Pancreas (tissue), 10 donors: ENCODE data around the gene POT1. TPM values are rescaled to one million over a fixed set of nuclear protein-coding genes. Genes with fewer than 3 reads are reported as not detected.

Experiments used
- ATAC-seq, 4 donors: fragments of 200-7000 bp; cut with Tn5 transposase; one replicate each; pipeline versions ENCODE4 v1.8.0 to v1.9.1; 2020; ENCODE audit warnings: mild to moderate bottlenecking in 4 of 4, moderate library complexity in 4 of 4
- DNase-seq, 6 donors: peaks; one replicate each; pipeline ENCODE4 v3.0.0-alpha.2; 2020
- FAIRE-seq: peaks from 2 replicates; lab custom pipeline; 2012; peaks lifted over from hg19 to GRCh38; lab: Jason Lieb, UNC
- H3K27ac ChIP-seq, 4 donors: fragments of 200-600 bp; sonication (generic); 1 replicate in 3 of 4; 2 replicates in 1 of 4; pipeline versions ENCODE4 v1.5.0 to v1.8.0; 2020
- H3K27me3 ChIP-seq, 4 donors: fragments of 200-600 bp; one replicate each; pipeline ENCODE4 v1.8.0; 2021
- H3K36me3 ChIP-seq, 3 donors: fragments of 200-600 bp; sonication (generic) in 1 of 3; one replicate each; pipeline versions ENCODE4 v1.5.0 to v1.8.0; 2020 to 2021
- H3K4me1 ChIP-seq, 3 donors: fragments of 200-600 bp; one replicate each; pipeline ENCODE4 v1.8.0; 2021
- H3K4me3 ChIP-seq, 4 donors: fragments of 200-600 bp; sonication (generic) in 2 of 4; one replicate each; pipeline versions ENCODE4 v1.5.0 to v1.8.0; 2020 to 2021
- H3K9me3 ChIP-seq, 4 donors: fragments of 200-600 bp; one replicate each; pipeline ENCODE4 v1.8.0; 2021
- CTCF ChIP-seq, 4 donors: fragments of 200-600 bp; sonication (generic) in 3 of 4; IDR thresholded peaks; one replicate each; pipeline versions ENCODE4 v1.5.0 to v1.8.0; 2021; ENCODE audit warnings: antibody characterized with exemption in 4 of 4
- WGBS, 2 donors: extraction: QIAGEN DNeasy Blood & Tissue Kit; methylation state at CpG; one replicate each; pipeline ENCODE4 v1.1.7; 2013; 5-methylcytosine and 5-hydroxymethylcytosine counted together
- intact Hi-C, 3 donors: fragments of 100-400 bp; cut with DNase I; formaldehyde crosslinking; loops; one replicate each; pipeline versions ENCODE4 v1.11.1 to v1.14.2; 2022
- polyA plus RNA-seq, 2 donors: library from polyadenylated mRNA; stranded (reverse); fragments of 200-250 nt; gene quantifications; one replicate each; pipeline ENCODE4 v1.2.3, GENCODE V29; 2013
- total RNA-seq, 6 donors: library from RNA; stranded (reverse); fragmentation: NEBNext Ultra II Directional in 4 of 6; extraction: Animal tissue kit (Norgen Biotek cat#: 25700) in 4 of 6; gene quantifications; one replicate each; pipeline versions ENCODE4 v1.2.1 to v1.2.4, GENCODE V29; 2021 to 2023
- donor health status: healthy with polysubstance abuse.
- donor health status: DM: no; HTN: no; CAD: no; lungs with moderate emphysema.
- donor health status: DM: no; HTN: no; CAD: no.
- donor health status: control.
- donor health status: control.
- donor health status: Bipolar disorder and iron deficiency.
- donor health status: DM: yes; HTN: yes; CAD: no.
- donor health status: DM: no; HTN: no; CAD: no.
- donor health status: DM: no; HTN: no; CAD: no.
- donor health status: DM: yes; HTN: yes; CAD: no.

POT1 gene
- total and polyA plus RNA-seq, 8 donors, result 2.5 to 9.8 (median 7.2) TPM

- intact Hi-C loops, result no loop called here
- no peaks in the 10 kb centered on the region for H3K36me3 ChIP-seq
- H3K4me1 ChIP-seq, result peaks cover 0 to 9% (median 0%) of the 10 kb centered on the region in 3 donors
- ATAC-seq (no peak), FAIRE-seq (no peak), DNase-seq (no peak)
- WGBS, 2 donors, result 1 to 3% methylated on average over 1 of the region's 1 CpG
- H3K27me3 ChIP-seq, result no peaks in the 10 kb centered on the region
- H3K9me3 ChIP-seq, result no peaks in the 10 kb centered on the region
- H3K27ac ChIP-seq, result peak overlapping the region in 3 of 4 donors; percentile 55 to 89 (median 74)
- TF ChIP-seq CTCF (IDR thresholded peaks at IDR 0.05), result no peak
- H3K4me3 ChIP-seq, result peak overlapping the region in 3 of 4 donors; percentile 36 to 63 (median 45)
Observed at GRCh38 chr7:124930173-124930623, 573 bp upstream of the POT1 start.

- no peak for TF ChIP-seq CTCF (IDR thresholded peaks at IDR 0.05)
- FAIRE-seq (no peak), ATAC-seq (no peak), DNase-seq (no peak)
- intact Hi-C loops, result no loop called here
- no peaks in the 10 kb centered on the region for H3K36me3 ChIP-seq
- H3K27me3 ChIP-seq, result no peaks in the 10 kb centered on the region
- no peak overlapping the region for H3K27ac ChIP-seq
- no peaks in the 10 kb centered on the region for H3K9me3 ChIP-seq
- H3K4me3 ChIP-seq, result no peak overlapping the region
- peaks cover 0 to 9% (median 0%) of the 10 kb centered on the region in 3 donors for H3K4me1 ChIP-seq
Observed at GRCh38 chr7:124924906-124925305, 4.7 kb downstream of the POT1 start.

- Histone ChIP-seq H3K9me3 (no peaks in the 10 kb centered on the region), H3K4me3 (no peak overlapping the region), H3K4me1 (no peaks in the 10 kb centered on the region), H3K27me3 (no peaks in the 10 kb centered on the region), H3K36me3 (no peaks in the 10 kb centered on the region), H3K27ac (no peak overlapping the region)
- no peak for DNase-seq
- no peak for ATAC-seq
- intact Hi-C loops, result no loop called here
- FAIRE-seq, result no peak
- no peak for TF ChIP-seq CTCF (IDR thresholded peaks at IDR 0.05)
Observed at GRCh38 chr7:124922200-124922599, 7.4 kb downstream of the POT1 start.

GRCh38 chr7:124919841-124920240 lies 9.8 kb downstream of the POT1 start:
- no peak for DNase-seq
- Histone ChIP-seq H3K4me1 (no peaks in the 10 kb centered on the region), H3K27ac (no peak overlapping the region), H3K9me3 (no peaks in the 10 kb centered on the region), H3K36me3 (no peaks in the 10 kb centered on the region), H3K27me3 (no peaks in the 10 kb centered on the region), H3K4me3 (no peak overlapping the region)
- ATAC-seq, result no peak
- WGBS, 2 donors, result 95 to 98% methylated on average over 2 of the region's 2 CpGs
- intact Hi-C loops, result no loop called here
- no peak for TF ChIP-seq CTCF (IDR thresholded peaks at IDR 0.05)
- no peak for FAIRE-seq

GRCh38 chr7:124918662-124919061 lies 11.0 kb downstream of the POT1 start:
- 92 to 95% methylated on average over 3 of the region's 3 CpGs for WGBS, 2 donors
- H3K36me3 ChIP-seq, result no peaks in the 10 kb centered on the region
- H3K4me1 ChIP-seq, result no peaks in the 10 kb centered on the region
- H3K4me3 ChIP-seq, result no peak overlapping the region
- H3K27me3 ChIP-seq, result no peaks in the 10 kb centered on the region
- intact Hi-C loops, result no loop called here
- no peak for FAIRE-seq
- no peak for DNase-seq
- no peak for ATAC-seq
- no peak for TF ChIP-seq CTCF (IDR thresholded peaks at IDR 0.05)
- H3K9me3 ChIP-seq, result no peaks in the 10 kb centered on the region
- no peak overlapping the region for H3K27ac ChIP-seq
